GM13976 (cell line): ENCODE data around the gene SLC5A3.

Experiments used
- DNase-seq: peaks from one replicate; pipeline ENCODE4 v3.0.0; 2012; ENCODE audit warnings: low spot score
- CTCF ChIP-seq: IDR thresholded peaks from 2 replicates; pipeline ENCODE4 v1.5.1; 2012; ENCODE audit warnings: borderline replicate concordance, mild to moderate bottlenecking; ENCODE audit not compliant: insufficient read depth; ENCODE audit errors: extremely low read depth, missing control alignments, control extremely low read depth
- in situ Hi-C: fragments of 300-500 bp; cut with MboI; formaldehyde crosslinking; loops from one replicate; pipeline ENCODE4 v1.12.0; 2022; ENCODE audit warnings: low sequenced_read_pairs, mixed read lengths, inconsistent platforms; ENCODE audit not compliant: unreplicated experiment

Gene SLC5A3

GRCh38 chr21:34110594-34111202 is 37.3 kb downstream of the SLC5A3 start:
- no peak for TF ChIP-seq CTCF
- DNase-seq: no peak
- in situ Hi-C loops: no loop called here

- no peak for DNase-seq
- in situ Hi-C loops: no loop called here
- TF ChIP-seq CTCF: no peak
Observed at GRCh38 chr21:34112316-34113033, 39.1 kb downstream of the SLC5A3 start.

- in situ Hi-C loops: no loop called here
- no peak for TF ChIP-seq CTCF
- DNase-seq: no peak
Observed at GRCh38 chr21:34113842-34114241, 40.5 kb downstream of the SLC5A3 start.

- in situ Hi-C loops: no loop called here
- DNase-seq: no peak
- no peak for TF ChIP-seq CTCF
Observed at GRCh38 chr21:34115160-34115559, 41.8 kb downstream of the SLC5A3 start.

- no peak for DNase-seq
- in situ Hi-C loops: no loop called here
- no peak for TF ChIP-seq CTCF
Observed at GRCh38 chr21:34116569-34116968, 43.2 kb downstream of the SLC5A3 start.

- DNase-seq: no peak
- in situ Hi-C loops: no loop called here
- no peak for TF ChIP-seq CTCF
Observed at GRCh38 chr21:34120867-34121266, 47.5 kb downstream of the SLC5A3 start.

- no peak for DNase-seq
- no peak for TF ChIP-seq CTCF
- in situ Hi-C loops: no loop called here
Observed at GRCh38 chr21:34122047-34122446, 48.7 kb downstream of the SLC5A3 start.
